OCI-LY7 (cell line): ENCODE results near the gene ALDH1A2. TPM values are rescaled to one million over a fixed set of nuclear protein-coding genes. Genes with fewer than 3 reads are reported as not detected.
A peak's percentile ranks its signal among the peaks of the same experiment; 100 is the strongest.

Experiments
- BruUV-seq: library from RNA; stranded (reverse); fragments of 400-500 nt; replicated peaks from 2 replicates; lab custom pipeline; 2021; lab: Mats Ljungman, UMichigan
- CTCF ChIA-PET: fragments of 300-600 bp; sonication (Branson Sonifier 250); formaldehyde crosslinking; loops from one replicate; lab custom pipeline; 2022; ENCODE audit warnings: antibody characterized with exemption; ENCODE audit not compliant: unreplicated experiment; lab: Charles Lee
- POLR2A ChIA-PET: fragments of 300-600 bp; sonication (Branson Sonifier 250); formaldehyde crosslinking; loops from one replicate; lab custom pipeline; 2022; ENCODE audit warnings: antibody characterized with exemption; lab: Charles Lee
- DNase-seq: peaks from one replicate; pipeline ENCODE4 v3.0.0-alpha.2; 2015; ENCODE audit warnings: low spot score
- H2AFZ ChIP-seq: fragments of 200-600 bp; sonication (generic), shearing (Covaris generic); 2 replicates; pipeline ENCODE4 v1.6.1; 2014; ENCODE audit warnings: mild to moderate bottlenecking, antibody characterized with exemption, low read length, moderate library complexity
- H3K27ac ChIP-seq: fragments of 200-600 bp; sonication (generic); 2 replicates; pipeline ENCODE4 v1.5.1; 2014; ENCODE audit warnings: mixed run types, low read depth, mild to moderate bottlenecking, moderate library complexity, low read length, inconsistent platforms; ENCODE audit not compliant: poor library complexity, severe bottlenecking
- H3K36me3 ChIP-seq: fragments of 200-600 bp; sonication (generic); 2 replicates; pipeline ENCODE4 v1.6.1; 2014; ENCODE audit warnings: mild to moderate bottlenecking, antibody characterized with exemption, low read length, moderate library complexity, mixed read lengths; ENCODE audit not compliant: insufficient read depth
- H3K4me1 ChIP-seq: fragments of 200-600 bp; sonication (generic); 2 replicates; pipeline ENCODE4 v1.5.1; 2014; ENCODE audit warnings: mild to moderate bottlenecking, low read length; ENCODE audit not compliant: insufficient read depth, poor library complexity, severe bottlenecking
- H3K4me2 ChIP-seq: fragments of 200-600 bp; sonication (generic); 2 replicates; pipeline ENCODE4 v1.6.1; 2014; ENCODE audit warnings: mild to moderate bottlenecking, low read length
- H3K4me3 ChIP-seq: fragments of 200-600 bp; sonication (generic); 2 replicates; pipeline ENCODE4 v1.5.1; 2014; ENCODE audit warnings: mild to moderate bottlenecking, low read depth, low read length; ENCODE audit not compliant: poor library complexity, severe bottlenecking
- H3K79me2 ChIP-seq: fragments of 200-600 bp; sonication (generic); 2 replicates; pipeline ENCODE4 v1.6.1; 2016; ENCODE audit warnings: low read depth, mild to moderate bottlenecking, low read length, moderate library complexity, mixed read lengths; ENCODE audit not compliant: insufficient read depth
- H3K9me2 ChIP-seq: fragments of 200-600 bp; sonication (generic); 2 replicates; pipeline ENCODE4 v1.6.1; 2016; ENCODE audit warnings: mild to moderate bottlenecking, low read length, mixed read lengths; ENCODE audit not compliant: insufficient read depth
- H3K9me3 ChIP-seq: fragments of 200-600 bp; sonication (generic); 2 replicates; pipeline ENCODE4 v1.6.1; 2014; ENCODE audit warnings: mild to moderate bottlenecking, mixed run types, low read length, mixed read lengths
- H4K20me1 ChIP-seq: fragments of 200-600 bp; sonication (generic); 2 replicates; pipeline ENCODE4 v1.6.1; 2014; ENCODE audit warnings: mild to moderate bottlenecking, antibody characterized with exemption, low read length, moderate library complexity, mixed read lengths; ENCODE audit not compliant: insufficient read depth
- CTCF ChIP-seq: fragments of 200-600 bp; sonication (generic); conservative IDR thresholded peaks from 2 replicates; pipeline ENCODE4 v1.5.1; 2014; ENCODE audit warnings: mild to moderate bottlenecking, antibody characterized with exemption, low read length, moderate library complexity, mixed read lengths
- EZH2phosphoT487 ChIP-seq: fragments of 200-600 bp; sonication (generic); IDR thresholded peaks from 2 replicates; pipeline ENCODE4 v1.6.1; 2018; ENCODE audit warnings: low read depth, borderline replicate concordance, mild to moderate bottlenecking, mixed run types, antibody characterized with exemption, low read length, moderate library complexity, mixed read lengths
- intact Hi-C: fragments of 100-400 bp; cut with micrococcal nuclease; formaldehyde crosslinking; loops from one replicate; pipeline ENCODE4 v1.10.0; 2022; ENCODE audit not compliant: unreplicated experiment
- total RNA-seq, 2 experiments: library from RNA; depleted of rRNA in 1 of 2; stranded (reverse); fragments of >200 nt in 1 of 2; shearing (Covaris generic) in 1 of 2; gene quantifications; 2 replicates each; pipeline ENCODE4 v1.2.3, GENCODE V29; 2014 to 2022

Gene ALDH1A2
- total RNA-seq, 2 experiments from 2014 or later: not detected

- H3K79me2 ChIP-seq: no peaks in the 10 kb centered on the region
- no peaks in the 10 kb centered on the region for H3K4me1 ChIP-seq
- H3K9me3 ChIP-seq: no peaks in the 10 kb centered on the region
- no TSS peak for BruUV-seq
- TF ChIP-seq EZH2phosphoT487 (no peak), CTCF (peak; percentile 48)
- no peak overlapping the region for H3K27ac ChIP-seq
- POLR2A ChIA-PET: no interaction called here
- no peak overlapping the region for H3K4me3 ChIP-seq
- H3K36me3 ChIP-seq: no peaks in the 10 kb centered on the region
- H4K20me1 ChIP-seq: no peaks in the 10 kb centered on the region
- intact Hi-C loops: no loop called here
- H2AFZ ChIP-seq: no peak overlapping the region
- peak; percentile 9 for DNase-seq
- no peak overlapping the region for H3K4me2 ChIP-seq
- CTCF ChIA-PET: no interaction called here
- no peaks in the 10 kb centered on the region for H3K9me2 ChIP-seq
Measured at GRCh38 chr15:58066042-58066867, 744 bp upstream of the ALDH1A2 start.

- intact Hi-C loops: no loop called here
- Histone ChIP-seq H4K20me1 (no peaks in the 10 kb centered on the region), H3K4me1 (no peaks in the 10 kb centered on the region), H3K36me3 (no peaks in the 10 kb centered on the region), H3K4me3 (no peak overlapping the region), H3K4me2 (no peak overlapping the region), H3K79me2 (no peaks in the 10 kb centered on the region), H3K9me3 (no peaks in the 10 kb centered on the region), H2AFZ (no peak overlapping the region), H3K9me2 (no peaks in the 10 kb centered on the region), H3K27ac (no peak overlapping the region)
- TF ChIP-seq EZH2phosphoT487 (no peak), CTCF (no peak)
- BruUV-seq: no TSS peak
- CTCF ChIA-PET: no interaction called here
- POLR2A ChIA-PET: no interaction called here
- DNase-seq: no peak
Measured at GRCh38 chr15:58064980-58065444, 499 bp downstream of the ALDH1A2 start.
